ENCODE measurements around the gene BAIAP3. TPM values are rescaled to one million over a fixed set of nuclear protein-coding genes. Genes with fewer than 3 reads are reported as not detected.
A peak's percentile ranks its signal among the peaks of the same experiment; 100 is the strongest.

BAIAP3 gene
- total RNA-seq, 1 experiment from 2014 or later: 0.46 TPM

DNA sequence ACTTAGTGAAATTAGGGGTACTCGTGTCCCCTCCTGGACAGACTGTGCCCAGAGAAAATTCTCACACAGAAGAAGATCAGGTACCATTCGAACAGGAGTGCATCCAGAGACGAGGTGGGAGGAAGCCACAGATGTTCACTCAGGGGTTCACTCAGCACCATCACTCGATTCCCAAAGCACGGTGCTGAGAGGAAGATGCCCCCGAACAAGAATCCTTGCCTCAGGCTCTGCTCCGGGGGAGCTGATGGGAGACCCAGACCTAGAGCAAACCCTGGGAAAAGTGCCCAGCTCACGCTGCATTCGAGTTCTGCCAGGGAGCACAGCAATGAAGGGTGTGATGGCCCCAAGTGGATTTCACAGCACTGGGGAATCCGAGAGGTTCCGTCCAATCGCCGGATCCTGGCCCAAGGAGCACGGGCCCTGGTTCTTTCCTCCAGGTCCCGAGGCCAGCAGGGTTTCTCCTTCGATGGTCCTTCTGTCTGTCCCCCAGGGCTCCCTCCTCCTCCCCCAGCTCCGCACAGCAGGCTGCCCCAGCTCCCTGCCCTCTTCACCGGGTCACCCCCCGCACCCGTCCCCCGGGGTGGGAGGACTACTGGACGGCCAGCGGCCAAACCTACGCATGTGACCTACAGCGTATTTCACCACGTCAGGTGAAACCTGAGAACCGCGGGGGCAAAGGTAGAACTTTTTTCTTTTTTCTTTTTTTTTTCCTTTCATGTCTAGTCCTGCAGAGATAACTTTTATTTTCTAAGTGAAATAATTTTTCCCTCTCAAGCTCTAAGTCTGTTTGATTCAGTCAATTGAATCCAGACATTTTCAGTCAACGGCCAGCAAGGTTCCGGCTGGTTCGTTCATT lies 34.2 kb upstream of the BAIAP3 start:
- DNase-seq (ENCODE audit: low read depth): no peak

DNA sequence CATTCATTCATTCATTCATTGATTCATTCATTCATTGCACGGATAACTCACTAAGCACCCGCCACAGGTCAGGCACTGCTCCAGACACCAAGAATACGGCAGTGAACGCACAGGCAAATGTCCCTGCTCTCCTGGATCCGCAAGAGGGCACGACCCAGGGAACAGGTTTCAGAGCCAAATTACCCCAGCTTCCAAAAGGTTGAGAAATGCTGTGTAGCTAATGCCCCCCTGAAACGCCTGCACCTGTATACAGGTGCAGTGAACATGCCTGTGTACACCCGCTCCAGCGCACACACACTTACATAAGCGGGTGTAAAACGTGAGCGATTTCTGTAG lies 33.6 kb upstream of the BAIAP3 start:
- DNase-seq (ENCODE audit: low read depth): no peak

DNA sequence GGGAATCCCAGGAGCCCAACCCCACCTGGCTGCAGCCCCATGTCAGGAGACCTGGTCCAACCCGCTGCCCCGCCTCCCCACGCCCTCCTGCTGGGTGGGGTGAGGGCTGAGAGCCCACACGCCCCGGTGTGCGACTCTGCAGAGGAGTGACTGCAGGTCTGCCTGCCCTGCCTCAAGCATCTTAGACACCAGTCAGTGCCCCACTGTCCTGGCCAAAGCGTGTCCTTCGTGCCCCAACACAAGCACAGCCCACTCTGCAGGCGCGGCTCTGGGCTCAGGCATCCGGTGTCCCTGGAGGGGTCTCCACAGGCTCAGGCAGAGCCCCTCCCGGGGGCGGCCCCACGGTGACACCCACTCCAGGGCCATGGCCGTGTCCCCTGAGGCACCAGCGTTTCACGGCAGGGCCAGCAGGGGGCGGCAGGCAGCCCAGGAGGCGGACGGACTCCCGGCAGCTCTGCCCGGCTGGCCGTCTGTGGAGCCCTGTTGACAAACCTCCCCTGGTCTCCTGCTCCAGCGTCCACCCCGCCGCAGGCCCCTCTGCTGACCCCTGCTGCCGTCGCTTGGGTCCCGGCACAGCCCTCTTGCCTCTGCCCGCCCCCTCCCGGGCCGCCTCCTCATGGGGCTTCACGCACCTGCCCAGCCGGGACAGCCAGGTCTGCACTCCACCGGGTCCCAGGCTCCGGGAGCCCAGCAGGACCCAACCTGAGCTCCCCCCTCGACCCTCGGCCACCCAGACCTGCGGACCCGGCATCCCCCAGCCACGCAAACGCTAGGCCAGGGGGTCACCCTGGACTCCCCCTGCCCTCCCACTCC lies 32.6 kb upstream of the BAIAP3 start:
- peak; percentile 41 for DNase-seq (ENCODE audit: low read depth)

DNA sequence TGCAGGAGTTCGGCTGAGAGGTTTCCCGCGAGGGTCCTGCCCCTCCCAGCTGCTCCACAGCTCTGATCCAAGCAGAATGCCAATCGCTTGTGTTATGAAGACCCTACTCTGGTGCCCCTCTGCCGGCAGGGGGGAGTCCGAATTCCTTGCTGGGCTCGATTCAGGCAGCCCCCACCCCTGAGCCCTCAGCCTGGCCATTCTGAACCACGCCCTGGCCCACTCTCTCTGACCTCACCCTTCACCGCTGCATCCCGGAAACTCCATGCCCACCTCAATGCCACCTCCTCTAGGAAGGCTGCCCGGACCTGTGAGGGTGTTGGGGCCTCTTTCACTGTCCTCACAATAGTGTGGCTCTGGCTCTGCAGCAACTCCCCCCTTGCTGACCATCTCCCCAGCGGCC lies 31.9 kb upstream of the BAIAP3 start:
- DNase-seq (ENCODE audit: low read depth): no peak

DNA sequence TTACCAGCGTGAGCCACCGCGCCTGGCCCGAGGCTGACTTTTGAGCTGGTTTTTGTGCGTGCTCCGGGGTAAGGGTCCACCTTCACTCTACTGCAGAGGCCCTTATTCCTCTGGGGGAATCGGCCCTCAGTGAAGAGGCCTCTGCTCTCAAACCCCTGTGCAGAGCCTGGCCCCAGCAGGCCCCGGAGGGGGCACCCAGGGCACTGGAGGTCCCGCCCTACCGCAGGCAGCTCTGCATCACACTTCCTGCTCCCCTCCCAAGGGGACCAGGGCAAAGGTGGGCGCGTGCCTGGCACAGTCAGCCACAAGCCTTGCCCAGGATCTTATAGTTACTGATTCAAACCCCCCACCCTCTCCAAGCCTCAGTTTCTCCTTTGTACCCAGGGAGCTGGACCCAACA lies 27.6 kb upstream of the BAIAP3 start:
- DNase-seq (ENCODE audit: low read depth): no peak

DNA sequence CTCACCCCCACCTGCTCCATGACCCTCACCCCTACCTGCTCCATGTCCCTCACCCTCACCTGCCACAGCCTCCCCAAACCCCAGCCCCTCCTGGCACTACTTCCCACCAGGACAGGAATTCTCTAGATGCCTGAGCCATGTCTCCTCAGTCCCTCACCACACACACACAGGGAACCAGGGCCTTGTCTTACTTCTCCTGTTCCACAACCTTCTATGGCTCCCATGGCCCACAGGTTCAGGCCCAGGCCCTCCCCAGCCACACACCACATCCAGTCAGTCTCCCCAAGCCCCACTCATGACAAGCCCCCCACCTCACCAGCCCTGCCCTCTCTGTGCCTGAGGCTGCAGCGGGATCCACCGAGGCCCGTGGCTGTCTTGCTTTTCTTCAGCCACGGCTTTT lies 27.1 kb upstream of the BAIAP3 start:
- DNase-seq (ENCODE audit: low read depth): no peak

DNA sequence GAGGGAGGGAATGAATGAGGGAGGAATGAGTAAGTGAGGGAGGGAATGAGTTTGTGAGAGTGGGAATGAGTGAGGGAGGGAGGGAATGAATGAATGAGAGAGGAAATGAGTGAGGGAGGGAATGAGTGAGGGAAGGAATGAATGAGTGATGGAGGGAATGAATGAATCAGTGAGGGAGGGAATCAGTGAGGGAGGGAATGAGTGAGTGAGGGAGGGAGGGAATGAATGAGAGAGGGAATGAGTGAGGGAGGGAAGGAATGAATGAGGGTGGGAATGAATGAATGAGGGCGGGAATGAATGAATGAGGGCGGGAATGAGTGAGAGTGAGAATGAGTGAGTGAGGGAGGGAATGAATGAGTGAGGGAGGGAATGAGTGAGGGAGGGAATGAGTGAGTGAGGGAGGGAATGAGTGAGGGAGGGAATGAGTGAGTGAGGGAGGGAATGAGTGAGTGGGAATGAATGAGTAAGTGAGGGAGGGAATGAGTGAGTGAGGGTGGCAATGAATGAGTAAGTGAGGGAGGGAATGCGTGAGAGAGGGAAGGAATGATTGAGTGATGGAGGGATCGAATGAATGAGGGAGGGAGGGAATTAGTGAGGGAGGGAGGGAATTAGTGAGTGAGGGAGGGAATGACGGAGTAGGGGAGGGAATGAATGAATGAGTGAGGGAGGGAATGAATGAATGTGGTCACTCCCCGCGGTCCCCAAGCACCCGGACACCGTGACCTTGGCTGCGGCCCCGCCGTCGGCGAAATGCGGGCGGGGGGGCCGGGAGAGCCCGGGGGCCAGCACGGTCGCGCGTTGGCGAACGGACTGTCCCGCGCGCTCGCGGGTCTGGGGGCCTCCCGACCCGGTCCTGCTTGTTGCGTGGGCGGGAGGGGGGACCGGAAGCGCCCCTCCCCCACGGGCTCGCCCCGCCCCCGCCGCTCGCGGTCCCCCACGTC lies 25.1 kb upstream of the BAIAP3 start:
- peak; percentile 51 for DNase-seq (ENCODE audit: low read depth)

DNA sequence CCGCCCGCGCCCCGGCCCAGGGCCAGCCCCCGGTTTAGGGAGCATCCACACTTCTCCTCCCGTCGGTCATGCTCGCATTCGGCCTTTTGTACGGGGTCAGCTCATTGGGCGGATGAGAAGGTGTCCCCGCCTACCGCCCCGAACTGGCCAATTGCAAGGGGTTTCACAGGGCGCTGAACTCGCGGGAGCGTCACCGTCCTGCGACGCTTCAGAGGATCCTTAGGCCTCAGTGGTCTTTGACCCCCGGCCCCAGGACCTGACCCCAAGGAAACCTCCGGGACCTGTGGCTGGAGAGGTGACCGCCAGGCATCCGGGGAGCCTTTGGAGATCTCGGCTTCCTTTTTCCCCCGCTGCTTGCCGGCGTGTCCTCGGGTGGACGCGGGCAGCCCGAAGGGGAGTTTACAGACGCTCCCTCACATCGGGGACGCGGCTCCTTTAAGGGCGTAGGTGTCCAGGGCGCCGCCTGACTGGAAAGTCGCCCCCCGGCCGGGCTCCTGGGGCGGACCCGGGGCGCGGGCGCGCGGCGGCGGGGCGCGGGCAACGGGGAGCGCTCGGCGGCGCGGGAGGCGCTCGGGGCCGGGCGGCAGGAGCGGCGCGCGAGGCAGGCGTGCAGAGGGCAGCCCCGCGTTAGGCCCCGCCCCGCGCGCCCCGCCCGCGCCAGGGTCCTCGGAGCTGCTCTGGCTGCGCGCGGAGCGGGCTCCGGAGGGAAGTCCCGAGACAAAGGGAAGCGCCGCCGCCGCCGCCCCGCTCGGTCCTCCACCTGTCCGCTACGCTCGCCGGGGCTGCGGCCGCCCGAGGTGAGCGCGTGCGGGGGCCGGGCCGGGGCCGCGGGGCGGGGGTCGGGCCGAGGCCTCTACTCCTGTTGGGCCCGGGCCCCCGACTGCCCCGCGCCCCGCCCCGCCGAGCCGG lies 24.2 kb upstream of the BAIAP3 start, which contains the start of gene UBE2I:
TSS of gene UBE2I (plus strand) at position 660 of the 909 bp plus-strand sequence. CDS start 4,395 bp downstream, outside the sequence.
- peak; percentile 97 for DNase-seq (ENCODE audit: low read depth)

DNA sequence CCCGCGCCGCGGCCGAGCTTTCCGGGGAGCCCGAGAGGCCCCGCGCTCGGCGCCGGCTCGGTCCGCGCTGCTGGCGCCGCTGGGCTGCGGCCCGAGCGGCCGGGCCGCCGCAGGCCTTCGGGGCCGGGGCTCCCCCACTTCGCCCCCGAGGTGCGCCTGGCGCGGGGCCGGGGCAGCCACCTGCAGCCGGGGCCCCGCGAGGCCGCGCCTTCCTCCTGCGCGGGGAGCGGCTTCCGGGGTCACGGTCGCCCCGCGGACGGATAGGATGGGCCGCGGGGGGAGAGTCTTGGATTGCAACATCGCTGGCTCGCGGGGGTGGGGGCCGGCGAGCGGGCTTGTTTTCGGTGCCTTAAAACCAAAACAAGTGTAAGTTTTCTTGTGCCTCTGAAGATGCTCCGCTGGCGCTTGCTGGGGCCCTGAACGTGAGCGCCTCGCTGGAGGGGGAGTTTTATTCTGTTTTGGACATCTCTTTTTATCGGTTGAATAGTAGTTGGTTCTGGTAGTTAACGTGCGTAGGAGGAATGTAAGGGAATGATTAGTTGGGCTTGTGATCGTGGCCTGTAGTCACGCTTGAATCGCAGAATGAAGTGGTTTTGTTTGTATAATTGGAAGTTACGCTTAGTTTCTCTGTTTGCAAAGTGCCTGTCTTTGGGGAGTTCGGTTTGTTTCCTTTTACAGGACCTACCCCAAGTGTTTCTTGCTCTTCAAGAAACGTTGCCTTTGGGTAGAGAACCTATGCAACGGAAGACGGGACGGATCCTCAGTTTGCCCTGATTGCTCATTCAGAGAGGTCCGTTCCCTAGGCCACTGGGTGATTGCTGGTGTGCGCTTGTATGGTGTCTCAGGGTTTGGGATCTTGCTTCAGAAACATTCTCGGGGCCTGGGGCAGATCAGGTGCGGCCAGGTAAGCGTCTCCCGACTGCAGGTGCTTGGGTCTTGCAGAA lies 23.3 kb upstream of the BAIAP3 start:
- DNase-seq (ENCODE audit: low read depth): peak; percentile 30

DNA sequence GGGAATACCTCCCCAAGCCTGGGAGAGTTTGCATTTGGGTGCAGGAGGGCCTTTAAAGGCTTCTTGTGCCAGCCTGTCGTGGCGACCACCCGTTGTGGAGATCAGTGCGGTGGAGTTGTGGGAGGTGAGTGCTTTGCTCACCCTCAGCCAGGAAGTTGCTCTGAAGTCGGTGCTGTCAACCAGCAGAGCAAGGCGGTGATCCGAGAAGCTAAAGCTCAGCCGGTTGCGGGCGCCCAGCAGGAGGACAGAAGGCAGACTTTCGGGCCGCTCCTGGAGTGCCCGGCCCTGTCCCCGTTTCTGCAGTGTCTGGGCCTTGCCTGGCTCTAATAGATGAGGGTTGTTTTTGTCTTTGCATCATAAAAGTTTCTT lies 22.6 kb upstream of the BAIAP3 start:
- no peak for DNase-seq (ENCODE audit: low read depth)

DNA sequence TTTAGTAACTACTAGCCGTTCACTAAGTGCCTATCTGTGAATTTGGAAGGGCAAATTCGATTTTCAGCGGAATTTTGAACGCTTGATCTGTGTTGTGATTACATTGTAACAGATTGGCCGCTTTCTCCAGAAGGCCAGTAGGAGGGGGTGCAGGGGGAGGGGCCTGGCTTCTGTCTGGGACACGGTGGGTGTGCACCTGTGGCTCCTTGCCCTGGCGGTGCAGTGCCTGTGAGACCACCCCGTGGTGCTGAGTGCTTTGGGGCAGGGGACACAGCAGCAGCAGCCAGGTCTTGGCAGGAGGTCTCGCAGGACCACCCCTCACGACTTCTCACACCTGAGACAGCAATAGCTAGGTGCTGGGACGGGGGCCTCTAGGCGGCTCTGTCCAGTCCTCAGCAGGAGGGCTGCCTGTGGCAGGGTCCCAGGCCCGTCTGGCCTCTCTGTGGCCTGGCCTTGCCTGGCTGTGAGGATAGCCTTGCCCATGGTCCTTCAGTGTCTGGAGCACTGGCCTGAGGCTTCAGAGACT lies 22.2 kb upstream of the BAIAP3 start:
- DNase-seq (ENCODE audit: low read depth): no peak

DNA sequence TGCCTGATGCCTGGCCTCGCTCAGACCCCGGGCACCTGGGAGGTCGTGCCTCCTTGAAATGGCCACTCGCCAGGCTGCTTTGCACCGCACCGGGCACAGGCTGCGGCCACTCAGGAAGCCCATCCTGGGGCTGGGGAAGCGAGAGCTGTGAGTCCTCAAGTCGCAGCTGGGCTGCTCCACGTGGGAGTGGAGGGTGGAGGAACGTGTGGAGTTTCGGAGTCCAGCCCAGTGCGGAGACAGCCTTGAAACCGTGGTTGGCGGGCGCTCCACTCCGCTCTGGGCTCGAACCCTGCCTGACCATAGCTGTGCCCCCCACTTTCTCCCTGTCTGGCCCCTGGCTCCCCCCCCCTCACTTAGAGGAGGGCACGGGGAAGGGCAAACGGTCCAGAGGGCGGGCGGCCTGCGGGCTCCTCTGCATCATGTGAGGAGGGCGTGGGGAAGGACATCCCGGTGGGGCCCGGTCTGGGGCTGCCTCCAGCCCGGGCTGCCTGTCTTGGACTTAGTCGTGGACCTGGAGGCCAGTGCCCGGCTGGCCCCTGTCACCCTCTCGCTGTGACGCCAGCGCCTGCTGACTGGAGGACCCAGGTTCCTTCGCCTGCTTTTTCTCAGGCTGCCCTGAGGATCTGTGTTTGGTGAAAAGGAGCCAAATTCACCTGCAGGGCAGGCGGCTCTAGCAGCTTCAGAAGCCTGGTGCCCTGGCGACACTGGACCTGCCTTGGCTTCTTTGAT lies 21.5 kb upstream of the BAIAP3 start:
- no peak for DNase-seq (ENCODE audit: low read depth)

DNA sequence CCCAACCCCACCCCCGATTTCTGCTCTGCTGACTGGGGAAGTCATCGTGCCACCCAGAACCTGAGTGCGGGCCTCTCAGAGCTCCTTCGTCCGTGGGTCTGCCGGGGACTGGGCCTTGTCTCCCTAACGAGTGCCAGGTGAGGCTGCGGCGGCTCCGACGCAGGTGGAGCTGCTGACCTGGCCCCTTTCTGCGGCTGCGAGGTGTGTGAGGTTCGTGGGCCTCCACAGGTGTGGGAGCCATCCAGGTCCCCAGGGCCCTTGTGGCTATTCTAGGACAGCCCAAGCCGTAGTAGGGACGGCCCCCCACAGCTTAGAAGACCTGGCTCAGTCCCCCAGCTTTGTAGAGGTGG lies 21.0 kb upstream of the BAIAP3 start:
- DNase-seq (ENCODE audit: low read depth): no peak

DNA sequence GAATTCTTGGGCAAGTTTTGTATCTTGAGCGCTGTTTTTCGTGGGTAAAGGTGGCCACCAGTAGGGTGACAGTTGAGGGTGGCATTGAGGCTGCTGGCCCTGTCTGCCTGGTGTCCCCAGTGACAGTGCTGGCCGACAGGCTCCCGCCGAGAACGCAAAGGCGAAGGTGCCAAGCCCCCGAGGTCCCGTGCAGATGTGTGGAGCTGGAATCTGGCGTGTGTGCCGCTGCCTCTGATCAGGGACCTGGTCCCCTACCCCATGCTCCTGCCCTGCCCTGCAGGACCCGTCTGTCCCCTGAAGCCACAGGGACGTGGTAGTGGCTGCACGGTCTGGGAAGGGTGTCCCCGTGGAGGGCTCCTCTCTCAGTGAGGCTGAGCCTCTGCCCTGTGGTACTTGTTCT lies 20.5 kb upstream of the BAIAP3 start:
- DNase-seq (ENCODE audit: low read depth): no peak

DNA sequence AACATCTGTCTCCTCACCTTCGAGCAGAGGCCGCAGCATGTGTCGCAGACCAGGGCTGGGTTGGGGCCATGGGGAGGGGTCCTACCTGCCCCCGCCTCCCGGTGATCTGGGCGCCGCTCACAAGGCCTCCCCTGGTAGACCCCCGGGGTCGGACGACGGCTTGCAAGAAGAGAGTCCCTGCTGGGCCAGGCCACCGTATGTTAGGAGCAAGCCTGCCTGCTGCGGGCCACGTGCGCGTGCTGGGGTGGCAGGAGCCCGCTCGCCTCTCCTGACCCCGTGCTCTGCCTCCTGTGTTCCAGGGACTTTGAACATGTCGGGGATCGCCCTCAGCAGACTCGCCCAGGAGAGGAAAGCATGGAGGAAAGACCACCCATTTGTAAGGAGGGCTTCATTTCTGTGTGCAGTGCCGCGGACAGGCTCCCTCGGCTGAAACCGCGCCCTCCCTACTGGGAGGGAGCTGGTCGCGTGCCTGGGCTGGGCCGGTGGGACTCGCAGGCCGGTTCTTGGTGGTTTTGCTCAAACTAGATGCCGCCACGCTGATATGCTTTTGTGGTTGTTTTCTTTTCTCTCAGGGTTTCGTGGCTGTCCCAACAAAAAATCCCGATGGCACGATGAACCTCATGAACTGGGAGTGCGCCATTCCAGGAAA lies 19.6 kb upstream of the BAIAP3 start:
- DNase-seq (ENCODE audit: low read depth): no peak

DNA sequence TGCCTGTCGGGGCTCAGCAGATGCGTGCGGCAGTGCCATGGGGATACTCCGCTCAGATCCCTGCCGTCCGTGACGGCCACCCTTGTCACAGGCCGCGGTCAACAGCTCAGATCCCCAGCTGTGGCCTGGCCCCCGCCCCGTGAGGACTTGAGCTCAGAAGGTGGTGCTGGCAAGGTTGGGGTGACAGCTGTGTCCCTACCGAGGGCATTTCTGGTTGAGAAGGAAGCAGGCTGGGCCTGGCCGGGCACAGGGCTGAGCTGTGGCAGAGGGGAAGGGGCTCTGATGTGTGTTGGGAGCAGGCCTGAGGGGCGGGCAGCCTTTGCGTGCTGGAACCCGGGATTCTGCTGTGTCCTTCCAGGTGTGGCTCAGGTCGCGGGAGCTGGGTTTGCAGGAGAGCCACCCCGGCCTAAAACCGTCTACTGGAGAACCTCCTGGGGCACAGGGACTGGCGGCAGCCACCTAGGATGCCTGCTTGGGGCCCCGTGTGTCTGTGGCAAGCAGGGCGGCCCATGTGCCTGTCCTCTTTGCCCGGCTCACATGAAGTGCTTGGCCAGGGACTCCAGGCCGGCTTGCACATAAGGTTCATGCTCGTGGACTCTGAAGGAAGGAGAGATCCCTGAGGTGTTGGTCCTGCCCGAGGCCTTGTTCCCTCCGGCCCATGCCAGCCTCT lies 18.9 kb upstream of the BAIAP3 start:
- no peak for DNase-seq (ENCODE audit: low read depth)

All from LHCN-M2 (cell line).